ENCODE measurements around the gene NCAM1.

DNA sequence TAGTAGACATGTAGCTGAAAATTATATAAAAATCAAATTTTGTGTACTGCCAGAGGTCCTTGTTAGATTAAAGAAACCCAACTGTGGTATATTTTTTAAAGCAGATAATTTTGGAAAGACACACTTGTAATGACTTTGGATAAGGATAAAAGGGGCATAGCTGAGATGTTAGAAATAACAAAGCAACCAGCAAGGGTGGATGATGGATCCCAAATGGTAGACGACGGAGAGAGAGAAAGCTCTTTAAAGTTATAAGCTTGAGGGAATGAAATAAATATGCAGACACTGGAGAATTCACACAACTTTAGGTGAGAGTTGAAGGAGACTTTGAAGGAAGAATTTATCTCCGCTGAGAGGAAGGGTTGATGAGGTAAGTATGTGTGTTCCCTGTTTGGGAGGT lies 10.6 kb downstream of the NCAM1 start:
- TF ChIP-seq CTCF (IDR thresholded peaks at IDR 0.05 in 8 of 11, conservative IDR thresholded peaks at IDR 0.05 in 3 of 11) = no peak
- TF ChIP-seq POLR2A (IDR thresholded peaks at IDR 0.05) = no peak
- no peak for TF ChIP-seq POLR2AphosphoS5 (IDR thresholded peaks at IDR 0.05)

All from spleen (tissue), 7 donors.